ENCODE data around the gene HOXA9. TPM values are rescaled to one million over a fixed set of nuclear protein-coding genes. Genes with fewer than 3 reads are reported as not detected.

The HOXA9 gene
- total and polyA plus RNA-seq, 2 of the 8 experiments (the other 6 are each of a cell fraction or from before 2014, with no cell fraction given) = not detected

DNA sequence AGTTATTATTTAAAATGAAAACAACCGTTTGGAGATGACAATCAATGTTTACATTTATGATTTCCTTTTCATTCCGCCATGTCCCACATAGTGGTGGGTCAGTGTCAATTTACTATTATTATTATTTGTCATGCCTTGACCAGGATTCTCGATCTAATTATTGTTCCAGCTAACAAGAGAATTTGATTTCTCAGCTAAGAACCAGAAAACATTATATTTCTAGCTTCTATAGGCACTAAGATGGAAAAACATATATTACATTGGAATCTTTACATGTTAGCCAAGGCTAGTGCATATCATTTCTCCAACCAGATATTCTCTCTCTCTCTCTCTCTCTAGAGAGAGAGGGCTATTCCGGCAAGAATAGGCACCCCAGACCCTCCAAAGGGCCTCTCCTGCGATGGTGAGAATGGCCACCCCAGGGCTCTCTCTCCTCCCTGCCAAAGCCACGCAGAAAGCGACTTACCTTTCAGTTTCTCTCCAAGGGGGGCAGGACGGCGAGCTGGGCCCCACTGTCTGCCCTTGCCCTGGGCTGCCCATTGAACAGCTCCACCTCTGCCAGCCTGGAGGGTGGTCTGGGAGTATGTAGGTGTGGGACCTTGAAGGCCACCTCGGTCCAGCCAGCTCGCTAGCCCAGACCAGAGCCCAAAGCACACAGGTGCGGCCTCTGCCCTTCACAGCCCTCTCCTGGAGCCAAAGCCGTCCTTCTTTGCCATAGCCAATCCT is 15.3 kb downstream of the HOXA9 start:
- Histone ChIP-seq H2BK20ac (ENCODE audit: low read length) (no peak overlapping the region), H4K8ac (ENCODE audit: extremely low read depth, insufficient read depth, low read length) (no peak overlapping the region), H3K79me1 (ENCODE audit: low read depth, low read length) (no peaks in the 10 kb centered on the region), H3K18ac (ENCODE audit: extremely low read depth, low read length) (no peak overlapping the region), H3K4me3 (ENCODE audit: extremely low read depth in 1 of 4, insufficient read depth in 2 of 4, low read depth in 3 of 4, low read length in 4 of 4) (no peak overlapping the region), H3K56ac (replicated peaks; ENCODE audit: insufficient read length, low read depth, low read length) (no peak overlapping the region), H2BK15ac (ENCODE audit: low read length) (no peak overlapping the region), H2AK5ac (ENCODE audit: low read depth, low read length) (no peak overlapping the region), H3K36me3 (ENCODE audit: control insufficient read depth in 2 of 4, insufficient read depth in 4 of 4, low read length in 3 of 4) (no peaks in the 10 kb centered on the region; a peak in 1 of 8 replicates), H4K5ac (ENCODE audit: insufficient read length, low read depth, low read length) (no peak overlapping the region), H2BK120ac (replicated peaks; ENCODE audit: low read depth, low read length) (no peak overlapping the region), H3K4ac (replicated peaks; ENCODE audit: insufficient read length, low read depth, low read length) (no peak overlapping the region), H2AFZ (ENCODE audit: low read length) (no peak overlapping the region), H3K4me2 (ENCODE audit: insufficient read depth in 1 of 2, low read depth in 2 of 2, low read length in 2 of 2) (peak overlapping the region in 1 of 2 experiments; percentile 10; a peak in 1 of 4 replicates), H2BK5ac (ENCODE audit: low read depth, low read length) (no peak overlapping the region), H3K79me2 (ENCODE audit: control insufficient read depth in 1 of 2, insufficient read depth in 2 of 2, low read length in 2 of 2) (no peaks in the 10 kb centered on the region), H4K91ac (replicated peaks; ENCODE audit: insufficient read length, low read length) (no peak overlapping the region), H3K14ac (ENCODE audit: insufficient read length) (no peak overlapping the region), H2BK12ac (ENCODE audit: low read depth, low read length) (no peak overlapping the region), H3K9ac (replicated peaks in 1 of 4; ENCODE audit: extremely low read depth in 1 of 4, low read depth in 3 of 4, low read length in 3 of 4) (no peak overlapping the region), H3K4me1 (replicated peaks in 1 of 4; ENCODE audit: control insufficient read depth in 3 of 4, insufficient read depth in 4 of 4, low read length in 3 of 4) (peaks cover 0 to 6% (median 3%) of the 10 kb centered on the region in 4 experiments; a peak in 3 of 7 replicates), H3K27ac (ENCODE audit: low read depth, low read length) (no peak overlapping the region), H3K23me2 (ENCODE audit: low read depth, low read length) (peaks cover 2% of the 10 kb centered on the region; the same call in 1 of the 2 replicates), H4K20me1 (replicated peaks in 1 of 2; ENCODE audit: control insufficient read depth in 1 of 2, insufficient read depth in 2 of 2, low read length in 2 of 2) (peaks cover 28 to 44% of the 10 kb centered on the region in 2 experiments), H3K23ac (ENCODE audit: insufficient read length) (no peak overlapping the region), H3K27me3 (replicated peaks in 1 of 4; ENCODE audit: control insufficient read depth in 3 of 4, extremely low read depth in 1 of 4, insufficient read depth in 3 of 4, low read length in 3 of 4) (peaks cover 97 to 100% (median 100%) of the 10 kb centered on the region in 4 experiments), H3K9me3 (ENCODE audit: insufficient read depth in 2 of 2, low read depth in 1 of 2, low read length in 1 of 2) (peaks cover 0 to 3% of the 10 kb centered on the region in 2 experiments; a peak in 1 of 4 replicates)
- CTCF ChIA-PET (ENCODE audit: partially characterized antibody) = interaction anchor here (0.6 to 12.5 kb wide), 22 partner anchors 9 to 872 kb away, joined by 3 to 123 read pairs (median 5); partner anchors contain the start of genes HOXA1 and HOXA9
- TF ChIP-seq NANOG (IDR thresholded peaks at IDR 0.05; ENCODE audit: insufficient read depth, low read depth, low read length, poor library complexity, severe bottlenecking) = no peak
- TF ChIP-seq CBX8 (IDR thresholded peaks at IDR 0.05; ENCODE audit: borderline replicate concordance, low read depth, low read length) = peak; percentile 79; the same call in 1 of the 2 replicates
- POLR2A ChIA-PET (ENCODE audit: partially characterized antibody) = no interaction called here
- DNase-seq (ENCODE audit: low read depth in 1 of 2, low spot score in 2 of 2) = no peak
- WGBS, 2 experiments (ENCODE audit: extremely low coverage in 1 of 2, insufficient coverage in 1 of 2, insufficient read length in 1 of 2, insufficient replicate concordance in 2 of 2, low coverage in 1 of 2, low lambda C conversion rate in 2 of 2, missing lambda C conversion rate in 1 of 2) = 36% methylated on average over 12 of the region's 13 CpGs; no CpG with 5 or more reads in 1 of the 2 experiments
- no peak for FAIRE-seq

All from H1 (cell line).